K562 (cell line): Measurements from ENCODE around the gene TEAD4. TPM values are rescaled to one million over a fixed set of nuclear protein-coding genes. Genes with fewer than 3 reads are reported as not detected.

Experiments
- BMI1 ChIP-seq: fragments of 150-350 bp; IDR thresholded peaks from 2 replicates; pipeline ENCODE4 v1.6.1; 2014; ENCODE audit warnings: low read length
- CCNT2 ChIP-seq: IDR thresholded peaks from 2 replicates; pipeline ENCODE4 v1.6.1; 2011; ENCODE audit warnings: borderline replicate concordance, low read depth, mild to moderate bottlenecking, moderate library complexity, mixed read lengths, low read length; ENCODE audit not compliant: insufficient read length; ENCODE audit errors: extremely low read depth
- CHD2 ChIP-seq: IDR thresholded peaks from 2 replicates; pipeline ENCODE4 v1.6.1; 2011; ENCODE audit warnings: low read depth, low read length
- ETS2 ChIP-seq: IDR thresholded peaks from 2 replicates; pipeline ENCODE4 v1.6.1; 2016; ENCODE audit warnings: borderline replicate concordance, missing genetic modification characterization, mild to moderate bottlenecking, moderate library complexity, missing compliant biosample characterization; ENCODE audit not compliant: poor library complexity, severe bottlenecking
- FOXK1 ChIP-seq: sonication (generic); formaldehyde crosslinking; IDR thresholded peaks from 2 replicates; pipeline ENCODE4 v1.8.0; 2022; ENCODE audit warnings: missing genetic modification reagents, mild to moderate bottlenecking, borderline replicate concordance
- HCFC1 ChIP-seq: IDR thresholded peaks from 2 replicates; pipeline ENCODE4 v1.6.1; 2012; ENCODE audit warnings: low read depth, low read length, improper control_type of control experiment
- HDAC6 ChIP-seq: IDR thresholded peaks from 2 replicates; pipeline ENCODE4 v1.6.1; 2012; ENCODE audit warnings: low read depth, mild to moderate bottlenecking, control low read depth, inconsistent platforms, low read length, moderate library complexity
- HIVEP1 ChIP-seq: fragments of 250-450 bp; sonication (Bioruptor Pico); IDR thresholded peaks from 2 replicates; pipeline ENCODE4 v1.4.0; 2020; ENCODE audit warnings: mild to moderate bottlenecking
- MAFK ChIP-seq: IDR thresholded peaks from 2 replicates; pipeline ENCODE4 v1.6.1; 2011; ENCODE audit warnings: low read length, improper control_type of control experiment
- MIER1 ChIP-seq: fragments of 450-650 bp; IDR thresholded peaks from 2 replicates; pipeline ENCODE4 v1.6.1; 2016; ENCODE audit warnings: antibody characterized with exemption, mild to moderate bottlenecking, low read depth
- MYNN ChIP-seq, 2 experiments: sonication (generic); formaldehyde crosslinking in 1 of 2; IDR thresholded peaks; 2 replicates each; pipeline versions ENCODE4 v1.5.0 to v1.6.1; 2016 to 2020; ENCODE audit warnings: antibody characterized with exemption in 1 of 2, missing genetic modification reagents in 1 of 2
- PML ChIP-seq: IDR thresholded peaks from 2 replicates; pipeline ENCODE4 v1.6.1; 2012; ENCODE audit warnings: low read length, inconsistent platforms
- PRDM10 ChIP-seq: fragments of 450-650 bp; IDR thresholded peaks from 2 replicates; pipeline ENCODE4 v1.6.1; 2018; ENCODE audit not compliant: partially characterized antibody
- RB1 ChIP-seq: fragments of 450-650 bp; IDR thresholded peaks from 2 replicates; pipeline ENCODE4 v1.6.1; 2017; ENCODE audit warnings: low read depth, mild to moderate bottlenecking
- RBBP5 ChIP-seq: fragments of 200-600 bp; sonication (generic); IDR thresholded peaks from 2 replicates; pipeline ENCODE4 v1.6.1; 2012; ENCODE audit warnings: borderline replicate concordance, mild to moderate bottlenecking, low read length, control low read depth, inconsistent platforms; ENCODE audit not compliant: insufficient read depth, poor library complexity, severe bottlenecking
- RCOR1 ChIP-seq, 2 experiments: IDR thresholded peaks; 2 replicates each; pipeline ENCODE4 v1.6.1; 2012; ENCODE audit warnings: low read depth in 2 of 2, low read length in 2 of 2, borderline replicate concordance in 1 of 2, improper control_type of control experiment in 1 of 2
- SMARCA4 ChIP-seq: fragments of 450-650 bp; IDR thresholded peaks from 2 replicates; pipeline ENCODE4 v1.6.1; 2016
- SMARCA5 ChIP-seq: fragments of 450-650 bp; IDR thresholded peaks from 2 replicates; pipeline ENCODE4 v1.6.1; 2016
- SP2 ChIP-seq: IDR thresholded peaks from 2 replicates; pipeline ENCODE4 v1.6.1; 2011; ENCODE audit warnings: mild to moderate bottlenecking, low read depth, low read length, moderate library complexity; ENCODE audit not compliant: poor library complexity, severe bottlenecking; ENCODE audit errors: extremely low read depth
- TEAD4 ChIP-seq, 2 experiments: sonication (generic) in 1 of 2; formaldehyde crosslinking in 1 of 2; IDR thresholded peaks; 2 replicates each; pipeline versions ENCODE4 v1.6.1 to v1.8.0; 2012 to 2022; ENCODE audit warnings: borderline replicate concordance in 1 of 2, inconsistent platforms in 1 of 2, low read length in 1 of 2, mild to moderate bottlenecking in 1 of 2, missing genetic modification reagents in 1 of 2
- ZNF311 ChIP-seq: fragments of 250-450 bp; sonication (Bioruptor Pico); IDR thresholded peaks from 2 replicates; pipeline ENCODE4 v1.4.0; 2020; ENCODE audit warnings: mild to moderate bottlenecking, moderate library complexity
- ZNF398 ChIP-seq: fragments of 250-450 bp; sonication (Bioruptor Pico); IDR thresholded peaks from 2 replicates; pipeline ENCODE4 v1.8.0; 2021; ENCODE audit warnings: moderate library complexity, mild to moderate bottlenecking, inconsistent platforms
- ZNF699 ChIP-seq: fragments of 250-450 bp; sonication (Bioruptor Pico); IDR thresholded peaks from 2 replicates; pipeline ENCODE4 v1.8.0; 2021; ENCODE audit warnings: mild to moderate bottlenecking, moderate library complexity; ENCODE audit not compliant: insufficient replicate concordance
- ZNF785 ChIP-seq: fragments of 250-450 bp; sonication (Bioruptor Pico); IDR thresholded peaks from 2 replicates; pipeline ENCODE4 v1.4.0; 2020; ENCODE audit warnings: mild to moderate bottlenecking
- polyA plus RNA-seq, 8 experiments: library from polyadenylated mRNA; depleted of rRNA in 4 of 8; stranded (reverse) in 5 of 8; unstranded in 3 of 8; fragments of >200 nt; fragmentation: Nextera tagmentation in 2 of 8; fragmentation: Illumina TruSeq in 1 of 8; extraction: Ambion mirVana in 2 of 8; extraction: Trizol in 1 of 8; gene quantifications; 2 replicates each; pipeline versions ENCODE4 v1.2.1 to v1.2.3, GENCODE V29; 2011 to 2014; ENCODE audit warnings: inconsistent platforms in 1 of 8, missing spikeins in 1 of 8
- total RNA-seq, 7 experiments: library from RNA; depleted of rRNA in 6 of 7; stranded (reverse); fragments of >200 nt in 6 of 7; fragmentation: Illumina TruSeq in 2 of 7; extraction: Trizol in 2 of 7; gene quantifications; 2 replicates each; pipeline versions ENCODE4 v1.2.1 to v1.2.3, GENCODE V29; 2011 to 2021; ENCODE audit warnings: low replicate concordance in 1 of 7

The TEAD4 gene
- total and polyA plus RNA-seq, 9 of the 15 experiments (the other 6 are each of a cell fraction or from before 2014, with no cell fraction given): 0.82 to 40.0 (median 17.0) TPM

GRCh38 chr12:2984249-2984648, 25.1 kb downstream of the TEAD4 start (continued):
- TF ChIP-seq PRDM10: peak; percentile 41
- no peak for TF ChIP-seq HDAC6
- no peak for TF ChIP-seq HIVEP1 (CRISPR knock-in tag)
- TF ChIP-seq SMARCA4: no peak
- no peak for TF ChIP-seq ZNF699 (CRISPR knock-in tag)
- no peak for TF ChIP-seq BMI1
- no peak for TF ChIP-seq CCNT2
- TF ChIP-seq ETS2 (tag): no peak
- no peak for TF ChIP-seq MIER1
- no peak for TF ChIP-seq ZNF785 (CRISPR knock-in tag)
- TF ChIP-seq PML: 0 out of 2 replicates have a peak, but pooled peaks have one; percentile 47
- TF ChIP-seq MYNN (IDR thresholded peaks at IDR 0.05): no peak
- TF ChIP-seq MYNN (CRISPR knock-in tag; IDR thresholded peaks at IDR 0.05): no peak
- TF ChIP-seq SMARCA5: no peak
- TF ChIP-seq HCFC1: no peak
- no peak for TF ChIP-seq MAFK
- TF ChIP-seq RBBP5: no peak
- no peak for TF ChIP-seq ZNF398
- TF ChIP-seq FOXK1 (CRISPR knock-in tag): no peak
- TF ChIP-seq CHD2: no peak
- TF ChIP-seq TEAD4 (IDR thresholded peaks at IDR 0.05; ENCODE audit: low read length): peak; percentile 78; the same call in 1 of the 2 replicates
- TF ChIP-seq TEAD4 (CRISPR knock-in tag; IDR thresholded peaks at IDR 0.05; ENCODE audit: borderline replicate concordance): no peak
- no peak for TF ChIP-seq ZNF311 (CRISPR knock-in tag)
- peak in 1 of 2 experiments; percentile 81; a peak in 2 of 4 replicates for TF ChIP-seq RCOR1 (IDR thresholded peaks at IDR 0.05; ENCODE audit: borderline replicate concordance in 1 of 2, low read depth in 2 of 2, low read length in 2 of 2)
- no peak for TF ChIP-seq RB1
- TF ChIP-seq SP2: no peak
